Measurements from ENCODE around the gene MAP3K9.

Gene MAP3K9

DNA sequence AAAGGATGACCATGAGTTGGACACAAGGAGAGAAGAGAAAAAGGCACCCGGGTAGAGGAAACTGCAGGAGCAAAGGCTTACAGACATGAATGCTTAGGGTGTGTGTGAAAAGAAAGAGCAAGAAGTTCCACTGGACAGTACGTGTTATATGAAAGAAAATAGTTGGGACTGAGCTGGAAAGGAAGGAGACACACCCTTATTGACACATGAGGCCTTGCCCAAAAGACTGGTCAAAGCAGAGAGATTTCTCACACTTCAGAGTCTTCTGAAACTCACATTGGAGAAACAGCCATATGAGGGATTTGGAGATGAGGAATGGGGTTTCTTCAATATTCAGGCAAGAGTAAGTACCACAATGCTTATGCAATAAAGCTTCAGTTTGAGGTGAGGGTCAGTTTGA, 111.6 kb downstream of the MAP3K9 start:
- Mint-ChIP-seq H3K27ac (no peak overlapping the region), H3K4me1 (no peaks in the 10 kb centered on the region), H3K4me3 (no peak overlapping the region), H3K36me3 (ENCODE audit: low read depth) (no peaks in the 10 kb centered on the region), H3K27me3 (no peaks in the 10 kb centered on the region), H3K9me3 (no peaks in the 10 kb centered on the region)
- no peak for ATAC-seq
- no peak for DNase-seq

DNA sequence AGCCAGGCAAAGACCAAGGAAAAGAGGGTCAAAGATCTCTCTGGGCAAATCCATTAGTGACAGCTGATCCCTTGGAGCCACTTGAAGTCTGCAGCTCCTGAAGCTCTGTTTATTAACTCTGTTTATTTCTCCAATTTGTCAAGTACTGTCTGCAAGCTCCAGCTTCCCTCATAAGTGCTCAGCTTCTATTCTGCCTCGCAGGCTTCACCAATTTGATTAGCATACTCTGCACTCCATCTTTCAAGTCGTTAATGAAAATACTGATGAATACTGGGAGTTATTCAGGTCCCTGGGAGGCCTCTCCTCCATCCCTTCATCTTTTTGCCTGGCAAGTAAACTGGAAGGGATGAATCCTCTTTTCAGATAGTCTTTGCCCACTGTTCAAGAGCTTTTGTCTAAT, 113.3 kb downstream of the MAP3K9 start:
- Mint-ChIP-seq H3K9me3 (no peaks in the 10 kb centered on the region), H3K27ac (no peak overlapping the region), H3K4me1 (no peaks in the 10 kb centered on the region), H3K4me3 (no peak overlapping the region), H3K27me3 (no peaks in the 10 kb centered on the region), H3K36me3 (ENCODE audit: low read depth) (no peaks in the 10 kb centered on the region)
- DNase-seq (no peak), ATAC-seq (no peak)

DNA sequence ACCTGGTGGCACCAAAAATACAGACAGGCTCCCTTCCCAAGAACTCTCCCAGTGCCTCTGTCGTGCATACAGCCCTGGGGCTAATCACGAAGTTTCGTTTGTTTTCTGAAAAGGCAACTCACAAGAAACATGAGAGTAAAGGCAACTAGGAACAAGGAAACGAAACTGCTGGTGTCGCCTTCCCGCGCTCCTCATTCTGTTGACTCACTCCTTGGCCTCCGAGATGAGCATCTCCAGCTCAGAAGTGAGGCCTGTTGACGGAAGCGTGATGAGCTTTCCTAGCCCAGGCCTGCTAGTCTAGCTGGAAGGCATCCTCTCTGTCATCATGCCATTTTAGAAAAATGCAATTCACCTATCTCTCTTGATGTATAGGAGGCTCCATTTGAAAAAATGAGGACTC, 117.1 kb downstream of the MAP3K9 start:
- Mint-ChIP-seq H3K4me3 (no peak overlapping the region), H3K27me3 (no peaks in the 10 kb centered on the region), H3K36me3 (ENCODE audit: low read depth) (no peaks in the 10 kb centered on the region), H3K9me3 (no peaks in the 10 kb centered on the region), H3K27ac (no peak overlapping the region), H3K4me1 (no peaks in the 10 kb centered on the region)
- DNase-seq (no peak), ATAC-seq (no peak)

DNA sequence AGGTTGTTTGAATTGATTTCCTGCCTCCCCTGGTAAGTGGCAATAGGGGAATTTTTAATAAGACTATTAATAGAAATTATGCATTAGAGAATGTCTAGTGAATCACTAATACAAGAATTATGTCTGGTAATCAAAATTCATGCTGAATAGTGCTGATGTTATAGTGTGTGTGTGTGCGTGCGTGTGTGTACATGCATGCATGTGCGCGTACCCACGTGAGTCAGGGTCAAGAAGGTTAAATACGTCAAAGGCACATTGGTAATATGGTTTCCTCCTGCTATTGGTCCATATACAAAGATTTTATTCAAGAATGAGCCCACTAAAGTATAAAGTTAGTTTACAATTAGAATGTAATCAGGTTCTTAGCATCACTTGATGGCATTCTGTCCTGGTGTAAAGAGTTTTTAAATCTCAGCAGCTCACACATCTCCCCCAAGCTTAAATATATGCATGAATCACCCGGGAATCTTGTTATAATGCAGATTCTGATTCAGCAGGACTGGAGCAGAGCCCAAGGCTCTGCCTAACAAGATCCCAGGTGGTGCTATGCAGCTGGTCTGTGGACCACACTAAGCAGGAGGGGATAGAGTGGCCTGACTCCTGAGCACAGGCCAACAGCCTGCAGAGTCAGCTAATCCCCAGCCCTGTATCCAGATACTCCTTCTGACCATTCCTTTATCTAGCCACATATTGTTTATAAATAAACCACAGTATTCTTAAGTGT, 123.7 kb downstream of the MAP3K9 start:
- H3K4me1 Mint-ChIP-seq: no peaks in the 10 kb centered on the region
- H3K4me3 Mint-ChIP-seq: no peak overlapping the region
- H3K27me3 Mint-ChIP-seq: no peaks in the 10 kb centered on the region
- H3K9me3 Mint-ChIP-seq: no peaks in the 10 kb centered on the region
- H3K27ac Mint-ChIP-seq: no peak overlapping the region
- DNase-seq (no peak), ATAC-seq (no peak)
- no peaks in the 10 kb centered on the region for H3K36me3 Mint-ChIP-seq (ENCODE audit: low read depth)

DNA sequence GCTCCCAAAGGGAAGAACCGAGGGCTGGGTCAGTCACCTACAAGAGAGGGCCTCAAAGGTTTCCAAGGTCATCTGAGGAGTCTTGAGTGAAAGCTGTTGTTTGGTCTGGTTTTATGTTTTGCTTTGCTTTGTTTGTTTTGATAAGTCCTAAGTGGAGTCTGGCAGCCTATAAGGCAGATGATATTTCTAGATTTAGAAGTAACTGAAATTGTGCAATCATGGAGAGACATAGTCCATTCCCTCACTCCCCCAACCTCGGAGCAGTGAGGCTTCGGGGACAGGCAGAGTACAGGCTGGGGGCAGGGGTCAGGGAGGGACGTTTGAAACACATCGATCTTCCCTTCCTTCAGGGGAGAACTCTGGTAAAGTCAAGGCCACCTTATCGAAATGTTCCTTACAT, 125.3 kb downstream of the MAP3K9 start:
- ATAC-seq: no peak
- Mint-ChIP-seq H3K9me3 (no peaks in the 10 kb centered on the region), H3K36me3 (ENCODE audit: low read depth) (no peaks in the 10 kb centered on the region)

DNA sequence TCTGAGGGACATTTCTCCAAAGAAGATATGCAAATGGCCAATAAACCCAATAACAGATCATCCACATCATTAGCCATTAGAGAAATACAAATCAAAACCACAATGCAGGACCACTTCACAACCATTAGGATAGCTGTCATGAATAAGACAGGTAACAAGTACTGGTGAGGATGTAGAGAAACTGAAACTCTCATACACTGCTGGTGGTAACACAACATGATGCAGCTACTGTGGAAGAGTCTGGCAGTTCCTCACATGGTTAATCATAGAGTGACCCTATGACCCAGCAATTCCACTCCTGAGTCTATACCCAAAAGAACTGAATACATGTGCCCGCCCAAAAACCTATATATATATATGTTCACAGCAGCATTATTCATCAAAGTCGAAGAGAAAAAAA, 128.6 kb downstream of the MAP3K9 start:
- ATAC-seq (no peak), DNase-seq (no peak)
- Mint-ChIP-seq H3K9me3 (no peaks in the 10 kb centered on the region), H3K4me3 (no peak overlapping the region), H3K4me1 (no peaks in the 10 kb centered on the region), H3K27ac (no peak overlapping the region), H3K36me3 (ENCODE audit: low read depth) (no peaks in the 10 kb centered on the region), H3K27me3 (no peaks in the 10 kb centered on the region)

More for the DNA sequence above, 125.3 kb downstream of the MAP3K9 start:
- DNase-seq: no peak
- no peak overlapping the region for H3K4me3 Mint-ChIP-seq
- H3K27me3 Mint-ChIP-seq: no peaks in the 10 kb centered on the region
- H3K27ac Mint-ChIP-seq: no peak overlapping the region
- H3K4me1 Mint-ChIP-seq: no peaks in the 10 kb centered on the region

DNA sequence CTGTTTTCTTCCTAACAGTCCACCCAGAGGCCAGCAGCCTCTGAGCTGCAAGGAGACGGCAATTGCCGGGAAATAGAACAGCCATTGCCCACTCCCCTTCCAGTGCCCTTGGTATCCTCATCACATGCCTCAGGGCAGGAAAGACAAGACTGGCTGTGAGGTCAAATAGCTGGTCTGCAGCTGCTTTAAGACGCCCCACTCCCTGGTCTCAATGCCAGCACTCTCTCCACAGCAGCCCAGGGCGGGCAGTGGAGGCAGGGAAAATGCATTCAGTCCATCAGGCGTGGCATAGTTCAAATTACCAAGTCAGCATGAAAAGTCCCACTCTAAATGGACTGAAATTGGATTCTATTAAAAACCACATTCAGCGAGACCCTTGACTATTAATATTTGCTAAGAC, 132.0 kb downstream of the MAP3K9 start:
- peaks cover 2% of the 10 kb centered on the region for H3K36me3 Mint-ChIP-seq (ENCODE audit: low read depth)
- no peaks in the 10 kb centered on the region for H3K9me3 Mint-ChIP-seq
- no peak overlapping the region for H3K27ac Mint-ChIP-seq
- no peaks in the 10 kb centered on the region for H3K27me3 Mint-ChIP-seq
- no peaks in the 10 kb centered on the region for H3K4me1 Mint-ChIP-seq
- no peak for ATAC-seq
- no peak for DNase-seq
- no peak overlapping the region for H3K4me3 Mint-ChIP-seq
